Dedifferentiated amniotic fluid mesenchymal stem cell (primary cell): ENCODE results near the gene TMEM131.
"Not testable (repeated sequence)": the region's sequence is repeated elsewhere in the genome, so short reads cannot be mapped to it uniquely, and the experiment has no call there.

Source experiments
- DNase-seq: peaks from one replicate; pipeline ENCODE4 v3.0.0-alpha.2; 2016; ENCODE audit errors: extremely low spot score

TMEM131 gene

DNA sequence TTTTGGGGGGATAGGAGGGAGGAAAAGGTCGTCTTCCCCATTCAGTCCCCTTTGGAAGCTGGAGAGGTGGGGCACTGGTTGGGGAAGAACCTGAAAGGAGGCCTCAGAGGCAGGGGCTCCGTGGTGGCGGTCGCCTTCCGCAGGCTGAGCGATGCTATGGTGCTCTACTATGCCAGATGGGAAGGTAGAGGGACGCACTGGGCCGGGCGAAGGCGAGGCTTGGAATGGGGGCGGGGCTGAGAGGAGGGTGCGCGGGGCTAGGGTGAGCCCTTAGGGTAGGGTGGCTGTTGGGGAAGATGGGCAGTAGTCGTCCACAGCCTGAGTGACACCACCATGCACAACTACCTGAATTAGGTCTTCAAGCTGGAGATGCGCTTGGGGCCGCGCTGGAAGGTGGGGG is 271.2 kb downstream of the TMEM131 start:
- DNase-seq: no peak

DNA sequence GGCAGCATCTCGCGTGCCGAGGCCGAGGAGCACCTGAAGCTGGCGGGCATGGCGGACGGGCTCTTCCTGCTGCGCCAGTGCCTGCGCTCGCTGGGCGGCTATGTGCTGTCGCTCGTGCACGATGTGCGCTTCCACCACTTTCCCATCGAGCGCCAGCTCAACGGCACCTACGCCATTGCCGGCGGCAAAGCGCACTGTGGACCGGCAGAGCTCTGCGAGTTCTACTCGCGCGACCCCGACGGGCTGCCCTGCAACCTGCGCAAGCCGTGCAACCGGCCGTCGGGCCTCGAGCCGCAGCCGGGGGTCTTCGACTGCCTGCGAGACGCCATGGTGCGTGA is 271.7 kb downstream of the TMEM131 start:
- DNase-seq: no peak

DNA sequence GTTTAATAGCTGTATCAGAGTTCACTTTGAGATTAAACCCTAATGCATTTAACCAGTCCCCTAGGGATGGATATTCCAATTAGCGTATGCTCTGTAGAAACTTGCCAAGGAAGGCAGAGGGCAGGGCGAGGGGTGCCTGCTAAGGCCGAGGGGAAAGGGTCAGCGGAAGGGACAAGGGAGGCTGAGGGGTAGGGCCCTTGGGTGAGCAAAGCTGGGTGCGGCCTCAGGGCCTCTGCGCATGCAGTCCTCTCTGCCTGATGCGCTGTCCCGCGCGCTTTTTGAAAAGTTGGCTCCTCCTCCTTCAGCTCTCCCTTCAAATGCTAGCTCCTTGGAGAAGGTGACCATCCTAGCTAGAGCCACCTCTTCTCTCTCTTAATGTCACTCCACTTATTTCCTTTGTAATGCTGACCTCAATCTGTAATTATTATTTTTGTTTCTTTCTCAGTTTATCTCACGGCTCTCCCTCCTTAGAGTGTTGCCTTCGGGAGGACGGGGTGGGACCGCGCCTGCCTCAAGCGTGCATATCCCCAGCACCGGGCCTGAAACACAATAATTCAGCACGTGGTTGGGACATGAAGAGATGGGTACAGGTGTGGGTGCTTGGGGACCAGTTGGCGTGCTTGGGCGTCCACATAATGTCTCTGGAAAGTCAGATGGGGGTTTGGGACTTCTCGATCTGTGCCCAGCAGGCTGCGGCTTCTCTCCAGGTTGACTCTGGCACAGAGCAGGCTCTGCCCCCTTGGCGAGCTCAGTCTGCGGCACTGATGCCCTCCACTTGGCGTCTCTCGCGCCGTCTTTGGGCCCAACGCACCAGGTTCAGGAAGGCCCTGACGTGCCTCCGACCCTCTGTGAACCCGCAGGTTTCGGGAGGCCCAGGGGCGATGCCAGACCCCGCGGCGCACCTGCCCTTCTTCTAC is 272.3 kb downstream of the TMEM131 start:
- DNase-seq: no peak

DNA sequence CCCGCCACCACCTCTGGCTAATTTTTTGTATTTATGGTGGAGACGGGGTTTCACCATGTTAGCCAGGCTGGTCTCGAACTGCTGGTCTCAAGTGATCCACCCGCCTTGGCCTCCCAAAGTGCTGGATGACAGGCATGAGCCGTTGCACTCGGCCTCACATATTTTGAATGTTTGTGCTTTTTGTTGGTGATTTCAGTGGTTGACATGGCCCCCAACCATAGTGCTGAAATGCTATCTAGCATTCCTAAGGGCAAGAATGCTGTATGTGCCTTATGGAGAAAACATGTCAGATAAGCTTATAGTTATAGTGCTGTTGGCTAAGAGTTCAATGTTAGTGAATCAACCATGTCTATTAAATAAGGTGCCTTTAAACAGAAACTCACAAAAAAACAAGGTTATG is 273.5 kb downstream of the TMEM131 start:
- DNase-seq: no peak

DNA sequence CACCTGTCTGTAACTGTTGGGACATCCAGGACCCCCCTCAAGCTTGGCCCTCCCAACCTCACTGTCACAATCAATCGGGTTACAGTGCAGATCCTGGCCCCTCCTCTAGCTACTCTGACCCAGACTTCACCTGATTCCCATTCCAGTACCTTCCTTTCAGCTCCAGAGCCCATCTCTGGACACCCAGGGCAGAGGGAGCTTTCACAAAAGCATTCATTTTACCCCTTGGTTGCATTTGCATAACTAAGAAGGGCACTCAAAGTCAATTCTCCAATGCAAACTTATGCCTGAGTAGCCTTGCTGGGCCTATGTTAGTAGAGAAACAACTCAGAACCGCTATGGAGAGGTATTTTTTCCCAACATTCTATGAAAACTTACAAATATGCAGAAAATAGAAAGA is 275.0 kb downstream of the TMEM131 start:
- no peak for DNase-seq

DNA sequence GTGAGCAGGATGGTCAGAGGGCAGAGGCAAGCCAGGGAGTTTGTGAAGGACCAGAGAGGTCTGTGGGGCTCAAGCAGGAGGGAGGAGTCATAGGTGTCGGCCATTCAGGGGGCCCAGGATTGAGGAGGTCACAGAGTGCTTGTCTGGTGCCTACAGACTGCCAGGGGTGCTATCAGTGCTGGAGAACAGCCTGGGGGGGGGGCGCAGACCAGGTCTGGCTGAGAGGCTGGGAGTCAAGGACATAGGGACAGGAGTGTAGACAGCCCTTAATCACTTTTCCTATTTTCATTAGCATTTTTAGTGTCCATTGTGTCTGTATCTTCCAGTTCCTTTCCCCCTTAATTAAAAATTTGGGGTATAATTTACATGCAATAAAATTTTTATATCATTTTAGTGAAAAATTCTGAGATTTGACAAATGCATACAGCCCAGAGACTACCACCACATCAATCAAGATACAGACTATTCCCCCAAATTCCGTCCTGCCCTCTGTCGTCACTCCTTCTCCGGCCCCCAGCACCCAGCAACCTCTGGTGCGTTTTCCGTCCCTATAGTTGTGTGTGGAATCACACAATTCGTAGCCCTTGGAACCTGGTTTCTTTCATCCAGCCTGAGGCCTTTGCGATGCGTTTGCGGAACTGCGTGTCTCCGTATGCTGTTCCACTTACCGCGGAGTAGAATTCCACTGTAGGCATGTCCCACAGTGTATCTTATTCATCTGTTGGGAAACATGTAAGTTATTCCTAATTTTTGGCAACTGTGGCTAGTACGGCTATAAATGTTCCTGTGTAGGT is 276.2 kb downstream of the TMEM131 start:
- no peak for DNase-seq

DNA sequence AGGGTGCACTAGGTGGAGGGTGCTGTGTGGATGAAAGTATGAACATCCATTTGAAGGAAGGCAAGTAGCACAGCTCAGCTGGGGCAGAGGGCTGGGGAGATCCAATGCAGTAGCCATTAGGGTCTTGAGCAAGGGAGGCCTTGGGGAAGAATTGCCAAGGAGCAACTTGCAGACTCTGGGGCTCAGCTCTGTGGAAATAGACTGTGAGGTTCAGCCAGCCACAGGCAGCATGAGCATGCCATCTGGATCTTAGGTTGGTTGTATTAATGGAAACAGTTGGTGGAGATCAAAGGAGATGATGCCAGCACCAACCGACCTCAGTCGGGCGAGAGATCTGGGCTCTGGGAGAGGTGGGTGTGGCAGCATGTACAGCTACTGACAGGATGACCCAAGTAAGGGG is 276.8 kb downstream of the TMEM131 start:
- no peak for DNase-seq

DNA sequence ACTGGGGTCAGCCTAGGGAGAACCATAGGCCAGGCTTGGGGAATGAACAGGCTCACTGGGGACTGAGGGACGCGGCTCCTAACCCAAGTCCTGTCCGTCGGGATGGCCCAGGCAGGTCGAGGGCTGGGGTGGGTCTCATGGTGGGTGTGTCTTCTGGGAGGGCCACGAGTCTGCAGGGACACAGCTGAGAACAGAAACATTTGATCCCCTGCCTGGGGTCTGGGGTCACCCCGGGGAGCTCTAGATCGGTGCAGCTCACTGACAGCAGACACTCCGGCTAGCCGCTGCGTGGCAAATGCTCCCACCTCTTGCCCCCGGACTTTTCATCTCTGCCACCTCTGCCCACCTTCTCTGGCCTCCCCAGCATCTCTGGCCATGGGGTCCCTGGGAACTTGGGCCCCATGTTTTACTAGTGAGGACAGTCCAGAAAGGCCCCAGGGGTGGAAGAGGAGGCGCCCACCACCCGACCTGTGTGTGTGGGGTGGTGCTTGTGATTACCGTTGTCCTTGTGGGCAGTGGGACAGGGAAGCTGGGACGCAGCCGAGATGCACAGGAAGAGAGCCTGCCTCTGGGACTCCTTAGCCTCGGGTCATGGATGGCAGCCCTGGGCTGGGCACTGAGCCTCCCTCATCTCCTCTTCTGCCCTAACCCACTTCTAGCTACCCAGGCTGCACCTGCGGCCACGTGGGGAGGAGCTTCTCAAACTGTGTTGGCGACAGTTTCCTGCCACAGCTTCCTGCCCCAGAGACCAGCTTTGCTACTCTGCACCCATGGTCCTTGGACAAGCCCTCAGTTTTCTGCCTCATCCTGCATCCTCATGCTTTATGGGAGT is 277.5 kb downstream of the TMEM131 start:
- DNase-seq: no peak

DNA sequence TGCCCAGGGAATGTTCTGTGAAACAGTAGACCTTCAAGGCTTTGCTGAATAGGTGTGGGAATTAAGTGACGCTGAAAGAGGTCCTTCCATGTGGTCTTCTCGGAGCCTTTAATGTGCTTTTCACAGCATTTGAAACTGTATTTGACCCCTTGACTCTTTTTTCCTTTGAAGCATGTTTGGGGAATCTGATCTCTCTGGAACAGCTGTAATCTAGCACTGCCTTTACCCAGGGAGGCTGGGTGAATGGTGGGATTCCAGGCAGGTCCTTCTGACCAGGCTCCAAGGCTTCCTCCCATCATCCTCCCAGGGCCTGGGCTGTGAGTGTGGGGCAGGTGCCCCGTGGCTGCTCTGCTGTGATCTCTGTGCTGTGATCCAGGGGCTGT is 278.1 kb downstream of the TMEM131 start:
- no peak for DNase-seq

DNA sequence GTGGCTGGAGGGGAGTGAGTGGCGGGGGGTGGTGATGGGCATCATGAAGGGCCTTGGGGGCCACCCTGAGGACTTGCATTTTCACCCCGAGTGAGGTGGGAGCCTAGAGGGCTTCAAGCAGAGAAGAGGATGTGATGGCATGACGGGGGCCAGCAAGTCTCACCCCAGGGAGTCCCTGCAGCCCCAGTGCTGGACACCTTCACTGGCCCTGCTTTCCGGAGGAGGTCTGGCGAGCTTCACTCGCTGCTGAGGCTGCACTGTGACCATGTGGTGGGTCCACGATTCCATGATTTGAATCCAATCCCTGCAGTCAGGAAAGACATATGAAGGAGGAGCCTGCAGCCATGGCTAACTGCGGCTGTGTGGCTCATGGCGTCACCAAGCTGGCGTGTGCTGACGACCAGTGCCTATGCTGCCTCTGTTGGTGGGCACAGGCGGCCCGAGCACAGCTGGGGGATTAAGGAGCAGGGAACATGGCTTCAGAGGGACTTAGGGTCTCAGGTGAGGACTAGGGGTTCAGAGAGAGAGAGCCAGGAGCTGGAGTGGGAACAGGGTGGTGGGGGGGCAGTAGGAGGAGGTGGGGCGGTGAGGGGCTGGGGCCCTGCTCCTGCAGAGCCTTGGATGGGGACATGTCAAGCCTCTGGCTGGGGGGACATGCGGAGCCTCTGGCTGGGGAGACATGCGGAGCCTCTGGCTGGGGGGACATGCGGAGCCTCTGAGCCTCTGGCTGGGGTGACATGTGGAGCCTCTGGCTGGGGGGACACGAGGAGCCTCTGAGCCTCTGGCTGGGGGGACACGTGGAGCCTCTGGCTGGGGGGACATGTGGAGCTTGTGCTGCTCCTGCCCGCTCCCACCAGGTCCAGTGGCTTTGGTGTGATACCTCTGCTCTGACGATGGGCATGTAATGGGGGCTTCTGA is 278.8 kb downstream of the TMEM131 start:
- DNase-seq: no peak

DNA sequence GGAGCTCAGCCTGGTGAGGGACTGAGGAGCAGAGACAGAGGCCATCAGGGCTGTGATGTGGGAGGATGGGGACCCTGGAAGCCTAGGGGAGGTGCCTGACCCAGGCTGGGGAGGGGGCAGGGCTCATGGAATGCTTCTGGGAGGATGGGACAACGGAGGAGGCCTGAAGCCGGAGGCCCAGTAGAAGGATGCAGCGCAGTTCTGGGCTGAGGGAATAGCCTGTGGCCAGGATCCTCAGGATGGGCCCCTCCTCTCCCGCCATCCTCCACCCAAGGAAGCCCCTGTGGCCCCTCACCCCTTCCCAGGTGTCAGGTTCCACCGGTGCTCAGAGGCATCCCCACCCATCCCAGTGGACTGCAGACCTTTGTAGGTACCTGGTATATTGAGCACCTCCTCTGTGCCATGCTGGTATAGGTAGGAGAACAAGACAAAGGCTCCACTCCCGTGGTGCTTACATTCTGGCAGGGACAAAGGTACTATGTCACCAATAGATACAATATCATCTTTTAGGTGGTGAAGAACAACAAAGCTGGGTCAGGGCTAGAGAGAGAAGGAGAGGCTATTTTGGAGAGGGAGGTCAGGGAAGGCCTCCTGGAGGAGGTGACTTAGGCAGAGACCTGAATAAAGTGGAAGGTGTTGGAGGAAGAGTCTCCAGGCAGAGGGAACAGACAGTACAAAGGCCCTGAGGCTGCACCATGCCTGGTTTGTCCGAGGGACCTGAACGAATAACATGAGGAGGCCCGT is 279.6 kb downstream of the TMEM131 start:
- no peak for DNase-seq

DNA sequence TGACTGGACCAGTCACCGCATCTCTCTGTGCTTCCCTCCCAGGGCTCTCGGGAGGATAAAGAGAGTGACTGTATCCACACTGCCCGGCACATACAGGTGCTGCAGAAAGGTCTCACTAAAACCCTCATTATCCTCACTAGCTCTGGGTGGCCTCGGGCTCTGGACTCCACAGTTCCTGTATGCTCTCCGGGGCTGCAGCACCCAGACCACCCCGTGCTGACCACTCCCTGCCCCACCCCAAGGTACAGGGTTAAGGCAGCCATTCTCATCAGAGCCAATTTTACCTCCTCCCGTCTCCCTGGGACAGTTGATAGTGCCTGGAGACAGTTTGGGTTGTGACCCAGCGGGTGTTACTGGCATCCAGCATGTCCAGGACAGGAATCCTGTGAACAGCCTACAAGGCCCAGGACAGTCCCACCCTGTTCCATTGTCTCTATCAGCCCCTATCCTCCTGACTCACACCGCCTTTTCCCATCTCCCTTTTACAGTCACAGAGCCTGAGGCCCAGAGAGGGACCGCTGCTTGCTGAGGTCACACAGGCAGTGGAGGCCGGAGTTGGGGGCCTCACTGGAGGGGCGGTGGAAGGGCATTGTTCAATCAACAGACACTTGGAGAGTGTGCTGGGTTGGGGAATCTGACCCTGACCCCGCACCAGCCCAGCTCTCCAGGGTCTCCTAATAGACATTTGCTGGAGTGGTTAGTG is 280.6 kb downstream of the TMEM131 start:
- no peak for DNase-seq

DNA sequence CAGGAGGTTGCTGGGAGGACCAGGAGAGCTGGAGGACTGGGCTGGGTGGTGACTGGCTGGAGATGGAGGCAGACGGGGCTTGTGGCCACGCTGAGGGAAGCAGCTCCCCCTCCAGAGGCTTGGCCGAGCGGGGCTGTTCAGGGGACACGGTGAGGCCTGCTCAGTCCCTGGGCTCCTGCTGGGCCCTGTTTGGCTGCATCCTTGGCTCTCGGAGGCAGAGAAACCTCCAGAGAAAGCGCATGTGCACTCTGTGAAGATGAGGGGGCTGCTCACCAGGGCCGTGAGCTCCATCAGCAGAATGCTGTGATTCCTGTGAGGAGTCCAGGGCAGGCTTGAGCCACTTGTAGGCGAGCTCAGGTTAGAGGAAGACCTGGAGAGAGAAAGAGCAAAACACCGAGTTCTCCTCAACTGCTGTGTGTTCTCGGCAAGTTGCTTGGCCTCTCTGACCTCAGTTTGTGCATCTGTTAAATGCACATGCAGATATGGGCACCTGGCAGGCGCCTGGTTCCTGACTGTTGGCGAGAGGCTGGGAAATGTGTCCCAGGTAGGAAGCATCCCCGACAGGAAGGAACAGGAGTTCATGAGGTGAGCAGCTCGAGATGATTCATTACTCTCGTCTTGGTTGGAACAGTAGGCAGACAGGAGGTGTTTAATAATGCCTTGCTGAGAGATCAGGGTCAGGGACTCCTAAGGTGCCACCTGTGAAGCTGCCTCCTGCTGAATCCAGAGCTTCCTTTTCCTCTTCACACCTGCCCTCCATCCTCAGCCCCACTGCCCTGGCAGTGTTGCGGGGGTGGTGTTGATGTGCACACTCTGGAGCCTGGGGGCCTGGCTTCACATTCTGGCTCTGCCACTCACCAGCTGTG is 281.4 kb downstream of the TMEM131 start:
- no peak for DNase-seq

DNA sequence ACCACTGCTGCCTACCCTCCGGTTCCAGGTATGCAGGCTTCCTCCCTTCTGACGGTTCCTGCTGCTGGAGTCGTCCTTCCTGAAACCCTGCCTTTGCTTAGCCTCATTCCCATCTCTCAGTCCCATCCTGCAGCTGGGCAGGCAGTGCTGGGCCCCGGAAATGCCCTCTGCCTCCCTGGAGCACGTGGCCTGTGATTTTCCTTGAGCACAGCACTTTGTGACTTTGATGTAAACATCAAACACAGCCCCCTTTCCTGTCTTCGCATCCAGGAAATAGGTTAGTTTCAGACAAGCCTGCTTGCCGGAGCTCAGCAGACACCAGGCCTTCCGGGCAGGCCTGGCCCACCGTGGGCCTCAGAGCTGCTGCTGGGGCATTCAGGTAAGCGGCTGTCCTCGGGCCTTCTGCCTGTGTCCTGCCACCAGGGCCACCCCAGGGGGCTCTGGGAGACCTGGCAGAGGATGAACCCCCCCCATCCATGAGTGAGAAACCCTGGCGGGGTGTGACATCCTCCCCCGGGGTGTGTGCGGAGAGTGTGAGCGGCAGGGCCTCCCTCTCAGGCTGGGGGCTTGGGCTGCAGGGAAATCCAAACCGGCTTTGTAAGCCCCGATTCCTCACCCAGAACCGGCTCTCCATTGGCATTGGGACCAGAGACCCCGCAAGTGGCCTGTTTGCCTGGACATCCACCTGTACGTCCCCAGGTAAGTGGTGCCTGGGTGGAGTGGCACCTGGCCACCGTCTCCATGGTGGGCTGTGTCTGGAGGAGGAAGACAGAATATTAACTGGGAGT is 282.3 kb downstream of the TMEM131 start, which contains the start of gene ZAP70:
TSS of gene ZAP70 (plus strand) at position 281 of the 788 bp plus-strand sequence. CDS start 10,461 bp downstream, outside the sequence.
- DNase-seq: no peak

DNA sequence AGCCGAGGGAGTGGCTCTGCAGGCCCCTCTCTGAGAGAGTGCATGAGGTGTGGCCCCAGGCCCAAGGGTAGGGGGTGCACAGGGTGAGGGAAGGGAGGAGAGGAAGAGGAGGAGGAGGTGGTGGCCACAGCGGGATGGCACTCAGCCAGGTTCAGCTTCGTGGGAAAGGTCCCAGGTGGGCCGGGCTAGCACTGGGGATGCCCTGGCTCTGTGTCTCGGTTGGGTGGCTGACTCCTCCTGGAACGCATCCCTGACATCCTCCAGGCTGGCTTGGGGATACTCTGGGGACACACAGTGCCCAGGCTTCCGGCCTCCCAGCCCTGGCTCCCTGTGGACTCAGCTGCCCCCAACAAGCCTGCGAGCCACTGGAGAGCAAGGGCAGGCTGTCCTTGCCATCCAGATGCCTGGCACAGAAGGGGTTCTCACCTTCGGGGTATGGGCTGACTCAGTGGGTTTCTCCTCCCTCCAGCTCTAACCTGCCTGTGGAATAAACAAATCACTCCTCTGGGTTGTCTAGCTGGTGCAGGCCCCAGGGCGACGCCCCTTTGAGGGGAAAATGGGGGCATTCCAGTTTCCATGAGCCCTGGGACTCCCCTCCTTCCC is 283.0 kb downstream of the TMEM131 start:
- DNase-seq: no peak

DNA sequence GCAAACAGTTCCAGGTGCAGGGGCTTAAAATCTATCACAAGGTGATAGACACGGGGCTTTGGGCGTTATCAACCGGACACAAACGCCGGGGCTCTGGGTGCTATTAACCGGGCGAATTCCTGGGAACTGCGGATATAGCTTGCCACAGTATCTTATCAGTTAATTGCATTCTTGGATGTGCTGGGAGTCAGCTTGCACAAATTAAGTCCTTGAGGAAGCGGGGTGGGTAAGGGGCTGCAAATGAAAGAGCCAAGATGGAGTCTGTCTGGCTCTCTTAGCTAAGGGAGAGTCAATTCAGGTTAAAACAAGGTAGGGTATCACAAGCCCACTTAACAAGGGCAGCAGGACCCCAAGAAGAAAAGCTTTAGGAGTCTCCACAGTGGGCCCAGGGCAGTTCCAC is 283.6 kb downstream of the TMEM131 start:
- not testable (repeated sequence) for DNase-seq

DNA sequence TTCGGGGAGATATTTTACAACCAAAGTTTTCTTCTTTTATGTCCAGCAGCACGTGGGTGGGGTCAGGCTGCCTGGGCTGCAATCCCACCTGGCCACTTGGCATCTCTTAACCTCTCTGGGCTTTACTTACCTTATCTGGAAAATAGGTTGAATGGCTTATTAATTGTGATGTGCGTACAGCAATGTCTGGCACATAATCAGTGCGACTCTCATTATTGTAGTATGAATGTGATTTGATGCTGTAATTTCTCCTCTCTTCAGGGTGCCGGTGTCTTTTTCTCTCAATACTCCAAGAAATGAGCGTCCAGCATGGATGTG is 284.4 kb downstream of the TMEM131 start:
- no peak for DNase-seq

DNA sequence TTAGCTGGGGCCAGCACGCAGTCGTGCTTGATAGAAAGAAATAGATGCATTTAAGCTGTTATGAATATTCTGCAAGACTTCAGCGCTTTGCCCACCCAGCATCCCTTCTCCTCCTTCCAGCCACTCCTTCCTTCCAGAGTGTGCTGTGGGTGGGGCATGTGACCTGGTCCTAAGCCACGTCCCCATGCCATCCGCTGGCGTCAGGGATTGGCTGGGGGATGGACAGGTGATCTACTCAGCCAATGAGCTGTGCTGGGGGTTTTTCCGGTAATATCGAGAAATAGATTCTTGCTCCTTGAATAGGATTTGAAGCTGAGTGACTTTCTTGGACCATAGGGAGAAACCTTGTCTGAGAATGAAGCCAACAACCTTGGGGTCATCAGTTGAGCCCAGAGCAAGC is 287.1 kb downstream of the TMEM131 start:
- DNase-seq: no peak
